Tibial artery (tissue), 4 donors: ENCODE measurements around the gene RBM4B.

Experiments
- DNase-seq, 2 donors: peaks; one replicate each; pipeline ENCODE4 v3.0.0-alpha.2; 2019
- H3K27ac ChIP-seq, 2 donors: fragments of 200-600 bp; sonication (generic) in 1 of 2; 1 replicate in 1 of 2; 2 replicates in 1 of 2; pipeline ENCODE4 v1.5.1; 2018 to 2019; ENCODE audit warnings: mild to moderate bottlenecking in 1 of 2
- H3K27me3 ChIP-seq, 2 donors: fragments of 200-600 bp; sonication (generic) in 1 of 2; one replicate each; pipeline versions ENCODE4 v1.5.1 to v1.6.0; 2016 to 2019
- H3K36me3 ChIP-seq, 3 donors: fragments of 200-600 bp; sonication (generic) in 2 of 3; one replicate each; pipeline ENCODE4 v1.5.1; 2016 to 2019; ENCODE audit warnings: mild to moderate bottlenecking in 2 of 3
- H3K4me1 ChIP-seq, 4 donors: fragments of 200-600 bp; sonication (generic) in 2 of 4; 1 replicate in 3 of 4; 2 replicates in 1 of 4; pipeline ENCODE4 v1.5.1; 2016 to 2019
- H3K4me3 ChIP-seq, 2 donors: fragments of 200-600 bp; sonication (generic) in 1 of 2; 1 replicate in 1 of 2; 2 replicates in 1 of 2; pipeline ENCODE4 v1.5.1; 2018 to 2019; ENCODE audit warnings: mild to moderate bottlenecking in 2 of 2
- H3K9me3 ChIP-seq, 3 donors: fragments of 200-600 bp; sonication (generic) in 1 of 3; one replicate each; pipeline ENCODE4 v1.5.1; 2016 to 2019
- intact Hi-C: fragments of 100-400 bp; cut with DNase I; formaldehyde crosslinking; loops from one replicate; pipeline ENCODE4 v1.15.0; 2023; ENCODE audit warnings: low total_unique reads
- TF ChIP-seq, protein P1 (sequence below), 2 experiments: fragments of 200-600 bp in 1 of 2; fragments of 450-650 bp in 1 of 2; IDR thresholded peaks; one replicate each; pipeline ENCODE4 v1.5.1; 2017 to 2019; ENCODE audit warnings: antibody characterized with exemption in 2 of 2, mild to moderate bottlenecking in 1 of 2, moderate library complexity in 1 of 2

RBM4B gene

GRCh38 chr11:66676282-66676919, 1.3 kb downstream of the RBM4B start:
- H3K27ac ChIP-seq, result peak overlapping the region in 1 of 2 donors; percentile 97
- no peaks in the 10 kb centered on the region for H3K9me3 ChIP-seq
- no peaks in the 10 kb centered on the region for H3K27me3 ChIP-seq
- intact Hi-C loops, result loop anchor here (10.0 kb wide), 1 partner anchor 252 kb away; the partner anchor contains the start of gene NPAS4
- TF ChIP-seq, protein P1, sequence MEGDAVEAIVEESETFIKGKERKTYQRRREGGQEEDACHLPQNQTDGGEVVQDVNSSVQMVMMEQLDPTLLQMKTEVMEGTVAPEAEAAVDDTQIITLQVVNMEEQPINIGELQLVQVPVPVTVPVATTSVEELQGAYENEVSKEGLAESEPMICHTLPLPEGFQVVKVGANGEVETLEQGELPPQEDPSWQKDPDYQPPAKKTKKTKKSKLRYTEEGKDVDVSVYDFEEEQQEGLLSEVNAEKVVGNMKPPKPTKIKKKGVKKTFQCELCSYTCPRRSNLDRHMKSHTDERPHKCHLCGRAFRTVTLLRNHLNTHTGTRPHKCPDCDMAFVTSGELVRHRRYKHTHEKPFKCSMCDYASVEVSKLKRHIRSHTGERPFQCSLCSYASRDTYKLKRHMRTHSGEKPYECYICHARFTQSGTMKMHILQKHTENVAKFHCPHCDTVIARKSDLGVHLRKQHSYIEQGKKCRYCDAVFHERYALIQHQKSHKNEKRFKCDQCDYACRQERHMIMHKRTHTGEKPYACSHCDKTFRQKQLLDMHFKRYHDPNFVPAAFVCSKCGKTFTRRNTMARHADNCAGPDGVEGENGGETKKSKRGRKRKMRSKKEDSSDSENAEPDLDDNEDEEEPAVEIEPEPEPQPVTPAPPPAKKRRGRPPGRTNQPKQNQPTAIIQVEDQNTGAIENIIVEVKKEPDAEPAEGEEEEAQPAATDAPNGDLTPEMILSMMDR (IDR thresholded peaks at IDR 0.05), result no peak
- peaks cover 0 to 38% (median 20%) of the 10 kb centered on the region in 4 donors for H3K4me1 ChIP-seq
- H3K4me3 ChIP-seq, result peak overlapping the region; percentile 63 to 84
- no peaks in the 10 kb centered on the region for H3K36me3 ChIP-seq
- peak in 1 of 2 donors; percentile 35 for DNase-seq

- Histone ChIP-seq H3K4me3 (no peak overlapping the region), H3K4me1 (peaks cover 0 to 48% (median 24%) of the 10 kb centered on the region in 4 donors)
- intact Hi-C loops, result loop anchor here (10.0 kb wide), 1 partner anchor 250 kb away; the partner anchor contains the start of gene NPAS4
Measured at GRCh38 chr11:66674964-66675602, 2.6 kb downstream of the RBM4B start.

GRCh38 chr11:66670816-66671215, 6.9 kb downstream of the RBM4B start:
- TF ChIP-seq, protein P1 (IDR thresholded peaks at IDR 0.05), result no peak
- no peak for DNase-seq
- Histone ChIP-seq H3K36me3 (peaks cover 6 to 33% (median 31%) of the 10 kb centered on the region in 3 donors), H3K4me3 (no peak overlapping the region), H3K27me3 (no peaks in the 10 kb centered on the region), H3K9me3 (no peaks in the 10 kb centered on the region), H3K4me1 (peaks cover 0 to 40% (median 13%) of the 10 kb centered on the region in 4 donors), H3K27ac (no peak overlapping the region)
- intact Hi-C loops, result loop anchor here (10.0 kb wide), 1 partner anchor 246 kb away; the partner anchor contains the start of gene NPAS4

More at GRCh38 chr11:66674964-66675602, 2.6 kb downstream of the RBM4B start:
- Histone ChIP-seq H3K27ac (no peak overlapping the region), H3K36me3 (no peaks in the 10 kb centered on the region), H3K27me3 (no peaks in the 10 kb centered on the region), H3K9me3 (no peaks in the 10 kb centered on the region)
- TF ChIP-seq, protein P1 (IDR thresholded peaks at IDR 0.05), result no peak
- DNase-seq, result no peak

GRCh38 chr11:66665369-66665768, 12.3 kb downstream of the RBM4B start:
- Histone ChIP-seq H3K27ac (no peak overlapping the region), H3K4me1 (peaks cover 0 to 9% (median 2%) of the 10 kb centered on the region in 4 donors), H3K4me3 (no peak overlapping the region), H3K9me3 (no peaks in the 10 kb centered on the region), H3K27me3 (no peaks in the 10 kb centered on the region), H3K36me3 (peaks cover 15 to 85% (median 55%) of the 10 kb centered on the region in 3 donors)
- no peak for DNase-seq
- intact Hi-C loops, result no loop called here
- TF ChIP-seq, protein P1 (IDR thresholded peaks at IDR 0.05), result no peak

DNA sequence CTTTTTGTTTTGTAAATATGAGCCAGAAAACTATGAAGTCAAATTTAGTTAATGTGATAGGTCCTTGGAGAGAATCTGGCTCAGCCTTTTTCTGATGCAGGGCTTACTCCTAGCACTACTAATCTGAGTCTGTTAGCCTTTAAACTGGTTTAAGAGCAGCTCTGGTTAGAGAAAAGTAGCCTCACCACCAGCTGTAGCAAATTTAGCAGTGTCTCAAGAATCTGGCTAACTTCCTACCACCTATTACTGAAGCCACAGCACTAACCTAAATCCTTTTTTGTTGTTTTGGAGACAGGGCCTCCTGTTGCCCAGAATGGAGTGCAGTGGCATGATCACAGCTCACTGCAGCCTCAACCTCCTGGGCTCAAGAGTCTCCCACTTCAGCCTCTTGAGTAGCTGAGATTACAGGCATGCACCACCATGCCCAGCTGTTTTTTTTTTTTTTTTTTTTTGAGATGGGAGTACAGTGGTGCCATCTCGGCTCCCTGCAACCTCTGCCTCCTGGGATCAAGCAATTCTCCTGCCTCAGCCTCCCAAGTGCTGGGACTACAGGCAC, 13.9 kb downstream of the RBM4B start:
- Histone ChIP-seq H3K4me3 (no peak overlapping the region), H3K27me3 (no peaks in the 10 kb centered on the region), H3K27ac (no peak overlapping the region), H3K36me3 (peaks cover 22 to 92% (median 52%) of the 10 kb centered on the region in 3 donors), H3K9me3 (no peaks in the 10 kb centered on the region), H3K4me1 (no peaks in the 10 kb centered on the region)
- DNase-seq, result no peak
- TF ChIP-seq, protein P1 (IDR thresholded peaks at IDR 0.05), result no peak
- intact Hi-C loops, result no loop called here
